ENCODE measurements around the gene CLK1.

DNA sequence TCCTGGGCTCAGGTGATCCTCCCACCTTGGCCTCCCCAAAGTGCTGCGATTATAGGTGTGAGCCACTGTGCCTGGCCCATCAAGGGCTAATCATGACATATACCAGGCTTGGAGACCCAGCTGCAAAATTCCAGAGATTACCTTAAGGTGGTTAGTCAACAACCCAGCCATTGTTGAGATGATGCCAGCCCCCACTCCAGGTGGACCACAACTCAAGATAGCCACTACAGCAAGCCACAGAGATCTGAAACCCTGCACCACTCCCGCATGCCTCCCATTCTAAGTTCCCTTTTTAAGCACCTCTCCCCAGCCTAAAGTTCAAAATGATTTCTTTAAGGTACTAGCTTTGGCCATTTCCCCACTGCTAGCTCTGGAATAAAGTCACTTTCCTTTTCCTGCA is 4.6 kb upstream of the CLK1 start:
- TF ChIP-seq, protein P1, sequence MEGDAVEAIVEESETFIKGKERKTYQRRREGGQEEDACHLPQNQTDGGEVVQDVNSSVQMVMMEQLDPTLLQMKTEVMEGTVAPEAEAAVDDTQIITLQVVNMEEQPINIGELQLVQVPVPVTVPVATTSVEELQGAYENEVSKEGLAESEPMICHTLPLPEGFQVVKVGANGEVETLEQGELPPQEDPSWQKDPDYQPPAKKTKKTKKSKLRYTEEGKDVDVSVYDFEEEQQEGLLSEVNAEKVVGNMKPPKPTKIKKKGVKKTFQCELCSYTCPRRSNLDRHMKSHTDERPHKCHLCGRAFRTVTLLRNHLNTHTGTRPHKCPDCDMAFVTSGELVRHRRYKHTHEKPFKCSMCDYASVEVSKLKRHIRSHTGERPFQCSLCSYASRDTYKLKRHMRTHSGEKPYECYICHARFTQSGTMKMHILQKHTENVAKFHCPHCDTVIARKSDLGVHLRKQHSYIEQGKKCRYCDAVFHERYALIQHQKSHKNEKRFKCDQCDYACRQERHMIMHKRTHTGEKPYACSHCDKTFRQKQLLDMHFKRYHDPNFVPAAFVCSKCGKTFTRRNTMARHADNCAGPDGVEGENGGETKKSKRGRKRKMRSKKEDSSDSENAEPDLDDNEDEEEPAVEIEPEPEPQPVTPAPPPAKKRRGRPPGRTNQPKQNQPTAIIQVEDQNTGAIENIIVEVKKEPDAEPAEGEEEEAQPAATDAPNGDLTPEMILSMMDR (IDR thresholded peaks at IDR 0.05): no peak
- TF ChIP-seq POLR2A (IDR thresholded peaks at IDR 0.05; ENCODE audit: low read depth) (no peak), POLR2AphosphoS5 (IDR thresholded peaks at IDR 0.05) (no peak), EP300 (IDR thresholded peaks at IDR 0.05) (no peak)
